Measurements from ENCODE around the gene MRPL51. TPM values are rescaled to one million over a fixed set of nuclear protein-coding genes. Genes with fewer than 3 reads are reported as not detected.

MRPL51 gene
- total RNA-seq (2022; extraction: Qiagen RNA extraction; ENCODE audit: low read depth), result 293 to 351 TPM (median 319 TPM) in 5 replicates

DNA sequence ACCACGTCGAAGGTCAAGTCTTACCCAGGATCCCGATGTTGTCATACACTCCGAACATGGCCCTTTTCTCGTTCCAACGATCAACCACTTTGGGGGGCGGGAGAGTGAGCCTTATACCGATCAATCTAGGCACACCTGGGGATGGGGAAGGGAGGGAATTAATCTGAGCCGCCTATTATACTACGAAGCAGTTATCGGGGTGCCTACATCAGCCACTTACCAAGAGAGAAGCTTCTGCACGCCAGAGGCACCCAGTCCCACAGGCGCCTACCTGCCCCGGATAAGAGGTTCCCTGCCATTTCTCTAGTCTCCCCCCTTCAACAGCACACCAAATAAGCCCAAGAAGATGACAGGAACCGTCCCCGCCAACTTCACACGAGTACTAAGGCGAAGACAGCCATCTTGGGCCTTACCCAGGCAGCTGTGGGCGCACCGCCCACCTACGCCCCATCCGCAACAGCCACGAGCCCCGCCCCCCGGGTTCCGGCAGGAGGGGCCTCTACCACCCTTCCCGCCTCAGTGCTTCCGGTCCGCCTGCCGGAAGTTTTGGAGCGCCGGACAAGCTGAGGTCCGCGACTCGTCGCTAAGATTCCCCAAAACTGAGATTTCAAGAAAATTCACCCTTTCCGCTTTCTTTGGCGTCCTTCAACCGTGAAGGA lies at the start of gene MRPL51:
TSS of gene MRPL51 (minus strand) at position 425 of the 659 bp plus-strand sequence. CDS start at position 299, 126 bp downstream.

GRCh38 chr12:6533923-6534694 lies 41.0 kb upstream of the MRPL51 start, which contains the start of gene GAPDH:
Gene GAPDH (plus strand): TSS chr12:6534517. CDS start chr12:6534833, 316 bp downstream.

DNA sequence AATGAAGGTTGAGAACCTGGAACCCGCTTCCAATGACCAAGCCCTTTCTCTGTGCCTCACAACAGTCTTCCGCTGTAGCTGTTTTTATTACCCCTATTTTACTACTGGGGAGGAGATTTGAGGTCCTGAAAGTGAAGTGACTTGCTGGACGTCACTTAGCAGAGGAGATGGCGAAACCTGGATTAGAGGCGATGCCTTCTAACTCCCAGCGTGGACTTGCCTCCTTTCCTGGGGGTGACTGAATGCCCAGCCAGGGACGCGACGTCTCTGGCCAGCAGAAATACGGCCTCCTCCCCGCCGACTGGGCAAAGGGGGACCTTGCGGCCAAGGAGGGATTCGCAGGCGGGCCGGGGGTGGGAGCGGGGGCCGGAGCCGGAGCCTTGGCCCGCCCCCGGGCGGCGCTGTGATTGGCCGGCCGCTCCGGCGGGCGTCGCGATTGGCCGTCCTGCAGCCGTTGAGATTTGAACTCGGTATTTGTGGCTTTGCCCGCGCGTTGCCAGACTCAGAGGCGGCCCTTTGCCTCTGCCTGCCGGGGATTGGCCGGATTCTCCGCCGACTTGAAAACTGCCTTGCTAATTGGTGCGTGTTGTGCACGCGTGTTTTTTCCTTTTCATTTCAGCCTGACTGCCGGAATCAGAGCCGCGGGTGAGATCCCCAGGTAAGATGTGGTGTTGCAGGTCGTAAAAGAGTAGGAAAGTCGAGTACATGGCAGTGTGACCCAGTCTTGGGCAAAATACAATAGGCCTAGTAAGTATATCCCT lies 615 bp upstream of the MRPL51 start, which contains the start of gene NCAPD2:
TSS of gene NCAPD2 (plus strand) at position 606 of the 761 bp plus-strand sequence. CDS start 997 bp downstream, outside the sequence.

DNA sequence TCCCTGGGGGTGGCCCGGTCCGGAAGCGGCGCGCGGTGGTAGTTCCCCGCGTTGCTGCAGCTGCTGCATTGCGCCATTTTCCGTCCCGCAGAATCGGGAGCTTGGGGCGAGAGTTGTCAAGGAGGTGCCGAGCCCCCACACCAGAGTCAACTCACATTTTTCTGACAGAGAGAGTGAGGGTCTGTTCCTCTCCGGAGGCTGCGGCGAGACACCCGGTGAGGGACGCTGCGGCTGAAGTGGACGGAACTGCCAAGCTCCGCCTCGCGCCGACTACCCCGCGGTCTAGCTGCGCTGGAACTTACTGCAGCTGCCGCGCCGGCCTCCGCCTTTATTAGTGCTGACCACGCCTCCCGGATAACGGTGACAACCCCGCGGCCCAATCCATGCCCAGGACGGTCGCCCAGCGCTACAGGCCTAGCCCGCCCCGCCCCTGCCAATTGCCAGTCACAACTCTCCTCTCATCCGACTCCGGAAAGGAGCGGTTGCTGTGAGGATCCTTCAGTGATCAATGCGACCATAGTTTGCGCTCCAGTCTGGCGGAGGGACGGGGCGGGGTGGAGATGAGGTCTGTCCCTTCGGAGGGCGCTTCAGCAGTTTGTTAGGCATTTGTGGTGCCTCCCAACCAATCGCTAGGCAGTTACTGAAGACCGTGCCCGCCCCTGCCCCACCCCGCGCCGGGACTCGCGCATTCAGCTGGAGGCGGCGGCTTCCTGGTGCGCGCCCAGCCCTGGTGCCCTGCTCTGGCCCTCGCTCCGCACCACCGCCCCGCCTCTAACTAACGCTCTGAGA lies 22.5 kb downstream of the MRPL51 start, which contains the start of gene VAMP1:
TSS of gene VAMP1 (minus strand) at position 303 of the 789 bp plus-strand sequence. CDS start at position 157, 146 bp downstream.

GRCh38 chr12:6451348-6452244 lies 41.5 kb downstream of the MRPL51 start, which contains the start of gene TAPBPL:
Gene TAPBPL (plus strand): TSS chr12:6452042. CDS start chr12:6452249, 207 bp downstream.

DNA sequence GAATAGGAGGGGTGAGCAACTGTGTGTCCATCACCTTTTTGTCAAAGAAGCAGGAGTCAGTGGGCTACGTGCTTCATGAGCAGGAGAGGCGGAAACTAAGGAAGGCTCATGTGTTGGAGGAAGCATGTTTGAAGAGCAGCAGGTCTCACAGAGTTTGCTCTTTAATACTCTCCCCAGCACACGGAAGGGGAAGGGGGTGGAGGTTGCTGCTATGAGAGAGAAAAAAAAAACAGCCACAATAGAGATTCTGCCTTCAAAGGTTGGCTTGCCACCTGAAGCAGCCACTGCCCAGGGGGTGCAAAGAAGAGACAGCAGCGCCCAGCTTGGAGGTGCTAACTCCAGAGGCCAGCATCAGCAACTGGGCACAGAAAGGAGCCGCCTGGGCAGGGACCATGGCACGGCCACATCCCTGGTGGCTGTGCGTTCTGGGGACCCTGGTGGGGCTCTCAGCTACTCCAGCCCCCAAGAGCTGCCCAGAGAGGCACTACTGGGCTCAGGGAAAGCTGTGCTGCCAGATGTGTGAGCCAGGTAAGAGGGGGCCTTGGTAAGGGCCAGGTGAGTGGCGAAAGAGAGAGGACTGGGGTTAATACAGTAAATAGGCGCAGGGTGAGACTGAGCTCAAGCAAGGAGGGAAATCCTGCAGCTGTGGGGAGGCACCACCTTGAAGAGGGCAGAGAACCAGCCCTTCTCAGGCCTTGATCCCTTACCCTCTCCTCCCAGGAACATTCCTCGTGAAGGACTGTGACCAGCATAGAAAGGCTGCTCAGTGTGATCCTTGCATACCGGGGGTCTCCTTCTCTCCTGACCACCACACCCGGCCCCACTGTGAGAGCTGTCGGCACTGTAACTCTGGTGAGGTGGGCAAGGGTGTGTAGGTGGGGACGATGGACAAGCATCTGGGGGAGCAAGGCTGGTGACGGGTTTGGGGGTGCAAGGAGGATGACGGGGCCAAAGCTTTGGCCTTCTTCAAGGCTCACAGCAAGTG lies 48.1 kb downstream of the MRPL51 start, which contains the start of gene CD27:
TSS of gene CD27 (plus strand) at position 252 of the 985 bp plus-strand sequence. CDS start at position 393, 141 bp downstream.

Other genes with a start within 250 kb of the MRPL51 start
- 0.23 to 0.64 TPM (median 0.38 TPM) in 5 replicates for gene PLEKHG6, start 182.6 kb downstream of the MRPL51 start, total RNA-seq (2022; extraction: Qiagen RNA extraction; ENCODE audit: low read depth)
- gene TNFRSF1A, start 151.2 kb downstream of the MRPL51 start, total RNA-seq (2022; extraction: Qiagen RNA extraction; ENCODE audit: low read depth), result 393 to 727 TPM (median 502 TPM) in 5 replicates
- 12.4 to 15.8 TPM (median 13.7 TPM) in 5 replicates for gene SCNN1A, start 117.7 kb downstream of the MRPL51 start, total RNA-seq (2022; extraction: Qiagen RNA extraction; ENCODE audit: low read depth)
- gene LTBR, start 109.1 kb downstream of the MRPL51 start, total RNA-seq (2022; extraction: Qiagen RNA extraction; ENCODE audit: low read depth), result 190 to 234 TPM (median 229 TPM) in 5 replicates
- not detected in 5 replicates for gene CD27, start 48.3 kb downstream of the MRPL51 start, total RNA-seq (2022; extraction: Qiagen RNA extraction; ENCODE audit: low read depth)
- gene TAPBPL, start 41.2 kb downstream of the MRPL51 start, total RNA-seq (2022; extraction: Qiagen RNA extraction; ENCODE audit: low read depth), result 3.3 to 4.7 TPM (median 3.8 TPM) in 5 replicates
- 9.8 to 12.0 TPM (median 11.0 TPM) in 5 replicates for gene VAMP1, start 22.6 kb downstream of the MRPL51 start, total RNA-seq (2022; extraction: Qiagen RNA extraction; ENCODE audit: low read depth)
- 49.8 to 66.2 TPM (median 58.4 TPM) in 5 replicates for gene NCAPD2, start 840 bp upstream of the MRPL51 start, total RNA-seq (2022; extraction: Qiagen RNA extraction; ENCODE audit: low read depth)
- 6,831 to 9,120 TPM (median 8,658 TPM) in 5 replicates for gene GAPDH, start 41.3 kb upstream of the MRPL51 start, total RNA-seq (2022; extraction: Qiagen RNA extraction; ENCODE audit: low read depth)
- gene IFFO1, start 62.8 kb upstream of the MRPL51 start, total RNA-seq (2022; extraction: Qiagen RNA extraction; ENCODE audit: low read depth), result 1.9 to 3.4 TPM (median 2.1 TPM) in 5 replicates
- gene NOP2, start 75.0 kb upstream of the MRPL51 start, total RNA-seq (2022; extraction: Qiagen RNA extraction; ENCODE audit: low read depth), result 96.4 to 107 TPM (median 104 TPM) in 5 replicates
- gene CHD4, start 114.1 kb upstream of the MRPL51 start, total RNA-seq (2022; extraction: Qiagen RNA extraction; ENCODE audit: low read depth), result 64.0 to 70.4 TPM (median 64.3 TPM) in 5 replicates
- gene LPAR5, start 142.7 kb upstream of the MRPL51 start, total RNA-seq (2022; extraction: Qiagen RNA extraction; ENCODE audit: low read depth), result 0.55 to 0.97 TPM (median 0.65 TPM) in 5 replicates
- gene ACRBP, start 154.2 kb upstream of the MRPL51 start, total RNA-seq (2022; extraction: Qiagen RNA extraction; ENCODE audit: low read depth), result 0.19 to 0.24 TPM (median 0.19 TPM) in 3 of 5 replicates, not detected in the others
- gene ING4, start 169.9 kb upstream of the MRPL51 start, total RNA-seq (2022; extraction: Qiagen RNA extraction; ENCODE audit: low read depth), result 11.2 to 16.5 TPM (median 14.6 TPM) in 5 replicates
- 50.8 to 60.2 TPM (median 56.8 TPM) in 5 replicates for gene ZNF384, start 196.1 kb upstream of the MRPL51 start, total RNA-seq (2022; extraction: Qiagen RNA extraction; ENCODE audit: low read depth)
- gene PIANP, start 207.6 kb upstream of the MRPL51 start, total RNA-seq (2022; extraction: Qiagen RNA extraction; ENCODE audit: low read depth), result 0.95 to 1.5 TPM (median 0.97 TPM) in 5 replicates
- gene COPS7A, start 230.8 kb upstream of the MRPL51 start, total RNA-seq (2022; extraction: Qiagen RNA extraction; ENCODE audit: low read depth), result 48.9 to 55.9 TPM (median 52.8 TPM) in 5 replicates

All from A549 treated with GW870086 at 1 μM for 4 hours (cell line).